ENCODE results near the gene SCP2D1.
"Not testable (repeated sequence)": the region's sequence is repeated elsewhere in the genome, so short reads cannot be mapped to it uniquely, and the experiment has no call there.

The SCP2D1 gene

GRCh38 chr20:18813483-18813882, at the start of gene SCP2D1:
Gene SCP2D1, plus strand, starts transcription at chr20:18813783. Its CDS starts 33 bp downstream, at chr20:18813816.
- DNase-seq = no peak

GRCh38 chr20:18767676-18768075, 45.9 kb upstream of the SCP2D1 start:
- no peak for DNase-seq

- no peak for DNase-seq
Observed at GRCh38 chr20:18773566-18773965, 40.0 kb upstream of the SCP2D1 start.

DNA sequence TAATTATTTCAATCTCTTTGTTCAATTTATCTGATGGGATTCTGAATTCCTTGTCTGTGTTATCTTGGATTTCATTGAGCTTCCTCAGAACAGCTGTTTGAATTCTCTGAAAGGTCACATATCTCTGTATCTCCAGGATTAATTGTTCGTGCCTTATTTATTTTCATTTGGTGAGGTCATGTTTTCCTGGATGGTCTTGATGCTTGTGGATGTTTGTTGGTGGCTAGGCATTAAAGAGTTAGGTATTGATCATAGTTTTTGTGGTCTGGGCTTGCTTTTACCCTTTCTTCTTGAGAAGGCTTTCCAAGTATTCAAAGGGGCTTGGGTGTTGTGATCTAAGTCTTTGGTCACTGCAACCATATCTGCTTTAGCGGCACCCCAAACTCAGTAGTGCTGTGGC, 39.4 kb upstream of the SCP2D1 start:
- DNase-seq = no peak

GRCh38 chr20:18775633-18776032, 38.0 kb upstream of the SCP2D1 start:
- no peak for DNase-seq

- DNase-seq = no peak
Observed at GRCh38 chr20:18778690-18779392, 34.7 kb upstream of the SCP2D1 start.

DNA sequence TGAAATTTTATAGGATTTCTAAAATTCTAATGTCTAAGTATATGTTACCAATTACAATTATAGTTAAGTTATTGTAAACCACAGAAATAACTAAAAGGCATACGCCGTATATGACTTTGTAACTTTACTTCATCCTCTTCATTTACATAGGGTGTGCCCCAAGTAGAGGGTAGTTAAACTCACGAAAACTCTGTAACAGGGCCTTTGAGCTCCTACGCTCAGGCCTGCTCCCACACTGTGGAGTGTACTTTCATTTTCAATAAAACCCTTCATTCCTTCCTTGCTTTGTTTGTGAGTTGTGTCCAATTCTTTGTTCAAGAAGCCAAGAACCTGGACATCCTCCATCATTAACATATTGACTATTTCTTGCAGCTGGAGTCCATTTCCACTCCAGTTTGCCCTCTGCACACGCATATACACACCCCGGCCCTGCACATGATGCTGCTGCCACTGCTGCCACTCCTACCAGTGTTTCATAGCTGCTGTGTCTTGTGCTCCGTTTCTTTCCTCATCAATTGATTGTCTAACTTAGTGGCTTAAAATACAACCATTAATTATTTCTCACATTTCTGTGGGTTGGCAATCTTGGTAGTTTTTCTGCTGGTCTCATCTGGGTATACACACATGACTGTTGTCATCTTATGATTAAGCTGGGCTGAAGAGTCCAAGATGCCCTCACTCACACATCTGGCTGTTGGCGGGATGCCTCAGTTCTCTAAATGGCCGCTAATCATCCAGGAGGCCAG, 33.0 kb upstream of the SCP2D1 start:
- no peak for DNase-seq

GRCh38 chr20:18781509-18781908, 32.1 kb upstream of the SCP2D1 start:
- no peak for DNase-seq

DNA sequence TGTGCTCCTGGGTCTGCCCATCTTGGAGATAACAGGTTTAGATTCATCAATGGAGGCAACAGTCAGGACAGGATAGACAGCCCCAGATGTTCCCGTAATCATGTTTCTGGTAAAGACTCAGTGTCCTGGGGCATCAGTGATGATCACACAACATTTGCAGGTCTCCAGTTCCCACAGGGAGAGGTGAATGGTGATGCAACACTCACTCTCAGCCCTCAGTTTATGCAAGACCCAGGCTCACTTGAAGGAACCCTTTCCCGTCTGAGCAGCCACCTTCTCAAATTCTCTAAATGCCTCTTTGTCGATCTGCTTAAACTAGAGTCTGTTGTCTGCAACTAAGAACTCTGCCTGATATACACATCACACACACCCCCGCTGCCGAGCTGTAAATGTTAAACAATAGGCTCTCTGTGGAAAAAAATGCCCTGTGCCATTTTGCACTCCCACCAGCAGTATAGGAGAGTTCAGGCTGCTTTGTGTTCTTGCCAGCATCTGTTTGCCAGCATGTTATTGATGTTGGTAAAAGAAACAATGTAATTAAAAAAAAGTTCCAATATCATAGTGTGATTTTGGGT, 30.1 kb upstream of the SCP2D1 start:
- no peak for DNase-seq

DNA sequence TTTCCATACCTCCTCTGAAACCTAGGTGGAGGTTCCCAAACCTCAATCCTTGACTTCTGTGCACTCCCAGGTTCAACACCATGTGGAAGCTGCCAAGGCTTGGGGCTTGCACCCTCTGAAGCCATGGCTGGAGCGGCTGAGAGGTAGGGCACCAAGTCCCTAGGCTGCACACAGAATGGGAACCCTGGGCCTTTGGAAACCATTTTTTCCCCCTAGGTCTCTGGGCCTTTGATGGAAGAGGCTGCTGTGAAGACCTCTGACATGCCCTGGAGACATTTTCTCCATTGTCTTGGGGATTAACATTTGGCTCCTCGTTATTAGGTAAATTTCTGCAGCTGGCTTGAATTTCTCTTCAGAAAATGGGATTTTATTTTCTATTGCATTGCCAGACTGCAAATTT, 26.5 kb upstream of the SCP2D1 start:
- DNase-seq = not testable (repeated sequence)

- no peak for DNase-seq
Observed at GRCh38 chr20:18788021-18788420, 25.6 kb upstream of the SCP2D1 start.

DNA sequence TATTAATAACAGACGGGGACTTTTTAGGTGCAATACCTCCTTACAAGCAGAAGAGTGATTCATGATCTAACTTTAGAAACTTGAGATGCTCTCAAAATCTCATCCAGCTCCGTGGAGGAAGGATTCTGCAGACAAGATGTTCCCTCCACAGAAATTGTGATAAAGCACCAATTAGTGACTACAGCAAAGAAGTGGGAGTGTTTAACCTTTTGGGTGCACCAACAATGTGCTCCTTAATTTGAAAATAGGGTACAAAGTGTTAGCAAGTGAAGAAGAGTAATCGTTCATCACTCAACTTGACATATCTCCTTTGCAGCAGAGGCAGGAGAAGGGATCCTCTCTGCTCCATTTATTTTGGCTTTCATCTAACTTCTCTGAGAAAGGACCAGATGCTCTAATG, 22.8 kb upstream of the SCP2D1 start:
- no peak for DNase-seq

DNA sequence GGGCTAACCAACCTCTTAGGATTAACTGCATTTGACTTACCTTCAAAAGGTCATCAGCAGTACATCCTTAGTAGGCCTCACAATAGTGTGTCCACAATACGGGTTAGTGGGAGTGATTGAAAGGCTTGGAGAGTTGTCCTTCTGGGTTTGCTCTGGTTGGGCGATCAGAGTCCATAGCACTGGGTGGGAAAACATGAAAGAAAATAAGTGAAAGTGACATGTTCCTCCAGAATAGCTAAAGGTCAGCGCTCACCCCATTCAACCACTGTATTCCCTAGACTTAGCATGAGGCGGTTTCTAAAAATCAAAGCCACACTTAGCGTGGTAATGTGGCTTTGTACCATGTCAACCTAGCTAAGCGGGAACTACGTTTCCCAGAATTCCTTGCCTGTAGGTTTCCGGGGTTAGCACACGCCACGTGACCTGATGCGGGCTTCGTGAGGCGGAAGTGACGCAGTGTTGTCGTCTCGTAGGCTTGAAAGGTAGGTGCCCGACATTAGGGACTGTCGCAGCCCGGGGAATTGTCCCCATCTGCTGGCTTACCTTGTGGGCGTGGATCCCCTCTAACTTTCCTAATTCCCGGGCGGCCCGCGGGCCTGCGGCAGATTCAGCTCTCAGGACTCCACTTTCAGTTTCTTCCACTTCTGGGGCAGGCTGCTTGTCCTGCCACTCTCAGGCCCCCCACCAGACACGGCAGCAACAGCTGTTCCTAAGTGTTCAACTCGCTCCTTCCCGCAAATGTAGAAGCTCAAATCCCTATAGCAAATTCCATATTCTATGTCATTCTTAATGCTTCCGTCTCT, 19.8 kb upstream of the SCP2D1 start:
- peak; percentile 91 for DNase-seq

DNA sequence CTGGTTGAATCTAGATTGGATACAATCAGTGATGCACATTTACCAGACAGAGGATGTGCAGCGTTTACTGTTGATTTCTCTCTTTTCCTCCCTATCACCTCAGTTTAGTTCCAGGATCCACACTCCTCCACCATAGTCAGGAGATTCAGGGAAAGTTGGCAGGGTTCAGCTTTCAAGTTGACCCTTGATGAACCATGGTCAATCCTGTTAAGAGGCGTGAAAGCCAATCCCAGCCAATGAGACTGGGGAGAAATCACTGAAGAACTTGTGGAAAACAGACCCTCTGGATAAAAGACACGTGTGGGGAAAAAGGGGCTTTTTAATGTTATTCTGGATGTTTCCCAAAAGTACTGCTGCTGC, 19.2 kb upstream of the SCP2D1 start:
- no peak for DNase-seq

DNA sequence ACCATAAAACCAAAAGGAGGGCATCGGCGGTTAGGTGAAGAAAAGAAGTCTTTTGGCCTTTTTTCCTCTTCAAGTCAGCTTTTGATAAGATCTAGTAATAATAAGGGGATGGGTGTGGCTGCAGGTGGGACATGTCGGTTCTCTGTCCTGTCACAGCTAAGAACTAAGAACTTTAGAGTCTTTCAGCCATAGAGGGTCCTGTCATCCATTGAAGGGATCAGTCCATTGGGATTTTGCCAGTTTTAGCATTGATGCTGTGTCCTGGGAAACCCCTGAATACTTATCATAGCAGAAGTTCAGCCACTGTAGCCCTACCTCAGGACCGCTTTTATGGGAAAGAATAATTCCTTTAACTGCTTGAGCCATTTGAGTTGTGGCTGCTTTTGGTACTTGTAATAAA, 18.2 kb upstream of the SCP2D1 start:
- DNase-seq = no peak

DNA sequence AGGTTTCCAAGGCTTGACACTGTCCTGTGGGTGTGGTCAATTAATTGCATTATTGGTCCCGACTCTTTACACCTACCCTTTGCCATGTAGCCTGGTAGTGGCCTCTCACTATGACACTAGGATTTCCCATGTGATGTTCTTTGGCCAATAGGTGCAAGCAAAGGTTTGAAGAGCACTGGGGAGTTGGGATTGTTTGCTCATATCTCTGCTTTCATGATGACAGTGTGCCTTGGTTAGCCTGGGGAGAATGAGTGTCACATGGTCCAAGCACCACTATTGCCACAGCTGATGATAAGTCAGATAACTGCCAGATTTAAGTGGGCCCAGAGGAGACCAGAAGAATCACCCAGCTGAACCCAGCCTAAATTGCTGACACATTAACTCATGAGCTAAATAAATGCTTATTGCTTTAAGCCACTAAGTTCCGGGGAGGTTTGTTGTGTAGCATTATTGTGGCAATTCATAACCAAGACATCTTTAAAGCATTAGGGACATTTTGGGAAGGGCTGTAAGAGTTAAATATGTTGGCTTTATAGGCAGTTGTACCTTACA, 17.2 kb upstream of the SCP2D1 start:
- peak; percentile 40 for DNase-seq

DNA sequence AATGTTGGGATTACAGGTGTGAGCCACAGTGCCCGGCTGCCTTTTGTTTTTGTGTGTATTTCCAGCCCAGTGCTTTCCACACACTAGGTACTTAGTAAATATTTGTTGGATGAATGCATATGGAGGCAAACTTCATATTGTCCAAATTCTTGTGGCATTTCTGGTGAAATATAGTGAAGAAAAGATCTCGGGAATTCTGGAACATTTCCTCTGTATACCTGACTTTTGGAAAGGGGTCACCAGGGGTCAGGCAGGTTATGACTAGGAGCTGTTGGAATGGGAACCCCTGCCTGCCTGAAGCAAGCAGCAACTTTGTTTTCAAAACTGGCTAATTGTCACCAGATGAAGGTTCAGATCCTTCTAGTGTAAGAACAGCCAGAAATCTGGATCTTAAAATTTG, 12.1 kb upstream of the SCP2D1 start:
- no peak for DNase-seq

- no peak for DNase-seq
Observed at GRCh38 chr20:18802012-18802634, 11.5 kb upstream of the SCP2D1 start.

DNA sequence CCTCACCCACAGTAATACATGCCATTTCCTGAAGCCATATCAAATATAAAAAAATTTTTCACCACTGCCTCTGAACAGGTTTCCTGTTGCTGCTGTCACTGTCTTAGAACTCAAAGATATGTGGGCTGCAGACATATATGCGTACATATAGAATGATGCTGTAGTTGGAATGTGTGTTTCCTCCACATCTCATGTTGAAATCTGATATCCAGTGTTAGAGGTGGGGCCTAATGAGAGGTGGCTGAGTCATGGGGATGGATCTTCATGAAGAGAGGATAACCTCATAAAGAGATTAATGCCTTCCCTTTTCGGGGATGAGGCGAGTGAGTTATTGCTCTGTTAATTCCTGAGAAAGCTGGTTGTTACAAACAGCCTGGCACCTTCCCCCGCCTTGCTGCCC, 7.7 kb upstream of the SCP2D1 start:
- DNase-seq = no peak

DNA sequence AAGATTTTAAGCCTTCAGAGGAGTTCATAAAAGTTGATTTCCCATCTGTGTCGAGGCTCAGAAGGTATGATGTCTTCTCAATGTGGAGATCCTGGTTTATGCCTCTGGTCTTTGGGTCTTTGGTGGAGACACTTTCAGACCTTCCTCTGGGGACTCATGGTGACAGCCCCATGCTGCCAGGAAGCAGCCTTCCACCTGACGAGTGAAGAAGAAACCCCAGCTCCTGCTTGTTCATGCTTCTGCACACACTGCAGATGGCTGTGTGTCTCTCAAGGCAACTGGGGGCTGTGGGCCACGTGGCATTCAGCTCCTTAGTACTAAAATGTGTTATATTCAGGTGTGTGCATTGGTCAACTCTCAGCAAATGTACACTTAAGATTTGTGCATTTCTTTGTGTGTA, 4.9 kb upstream of the SCP2D1 start:
- DNase-seq = no peak

GRCh38 chr20:18811186-18811585, 2.4 kb upstream of the SCP2D1 start:
- no peak for DNase-seq

GRCh38 chr20:18811904-18812303, 1.7 kb upstream of the SCP2D1 start:
- DNase-seq = no peak
